ENCODE results near the gene CERS1.
"Not testable (repeated sequence)": the region's sequence is repeated elsewhere in the genome, so short reads cannot be mapped to it uniquely, and the experiment has no call there.

CERS1 gene

DNA sequence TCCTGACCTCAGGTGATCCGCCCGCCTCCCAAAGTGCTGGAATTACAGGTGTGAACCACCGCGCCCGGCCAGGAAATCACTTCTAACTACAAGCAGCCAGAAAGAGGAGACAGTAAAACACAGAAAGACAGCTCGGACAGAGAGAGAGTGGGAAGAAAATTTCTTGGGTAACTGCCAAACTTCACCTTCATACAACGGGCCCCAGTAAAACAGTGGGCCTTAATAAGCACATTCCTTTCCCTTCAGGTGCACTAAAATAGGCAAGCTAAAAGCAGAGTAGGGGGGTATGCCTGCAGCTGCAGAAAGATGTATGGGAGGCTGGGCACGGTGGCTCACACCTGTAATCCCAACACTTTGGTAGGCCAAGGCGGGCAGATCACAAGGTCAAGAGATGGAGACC lies 21.6 kb upstream of the CERS1 start:
- not testable (repeated sequence) for DNase-seq

DNA sequence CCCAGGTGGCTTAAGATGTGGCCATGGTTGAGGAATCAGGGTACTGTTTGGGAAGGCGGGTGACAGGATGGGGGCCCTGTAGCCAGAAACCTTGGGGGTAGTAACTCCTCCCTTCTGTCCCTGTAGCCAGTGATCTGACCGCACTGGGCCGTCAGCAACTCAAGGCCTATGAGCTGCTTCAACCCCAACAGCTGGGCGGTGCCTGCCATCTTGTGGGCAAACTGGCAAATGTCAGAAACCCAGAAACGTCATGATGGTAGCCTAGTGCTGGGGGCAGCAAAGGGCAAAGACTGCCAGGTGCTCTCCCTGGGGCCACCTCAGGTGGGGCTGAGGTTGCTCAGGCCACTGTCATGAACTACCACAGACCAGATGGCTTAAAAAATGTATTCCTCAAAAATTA lies 19.7 kb upstream of the CERS1 start:
- DNase-seq, result no peak

DNA sequence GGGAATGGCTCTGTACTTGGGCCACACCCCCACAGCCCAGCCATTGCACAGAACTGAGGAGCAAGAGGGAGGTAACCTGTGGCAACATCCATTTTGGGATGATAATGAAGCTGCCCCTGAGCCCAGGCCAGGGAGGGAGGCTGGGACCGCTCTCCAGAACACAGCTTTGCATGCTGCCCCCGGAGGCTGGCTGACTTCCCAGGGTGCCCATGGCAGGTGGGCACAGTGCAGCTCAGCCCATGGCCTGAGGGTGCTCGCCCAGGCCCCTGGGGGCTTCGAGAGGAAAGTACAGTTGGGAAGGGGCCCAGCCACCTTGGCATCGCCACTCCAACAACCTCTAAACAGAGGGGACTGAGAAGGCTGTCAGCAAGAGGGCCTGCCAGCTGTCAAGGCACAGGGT lies 17.5 kb upstream of the CERS1 start:
- no peak for DNase-seq

DNA sequence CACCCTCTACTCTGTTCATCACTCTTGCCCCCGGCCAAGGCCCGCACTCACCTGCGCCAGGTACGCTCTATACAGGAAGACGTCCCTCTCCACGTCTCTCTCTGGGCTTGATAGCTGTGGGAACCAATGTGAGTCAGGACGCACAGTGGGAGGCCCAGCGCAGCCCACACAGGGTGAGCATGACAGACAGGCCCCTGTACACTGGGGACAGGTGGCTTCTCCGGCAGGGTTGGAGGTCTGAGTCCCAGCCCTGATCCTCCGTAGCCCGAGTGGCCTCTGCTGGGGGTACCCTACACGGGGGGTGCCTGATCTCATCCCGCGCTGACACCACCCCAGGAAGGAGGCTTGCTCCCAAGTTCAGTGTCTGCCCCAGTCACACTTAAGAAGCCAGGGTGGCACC lies 17.0 kb upstream of the CERS1 start:
- DNase-seq, result no peak

DNA sequence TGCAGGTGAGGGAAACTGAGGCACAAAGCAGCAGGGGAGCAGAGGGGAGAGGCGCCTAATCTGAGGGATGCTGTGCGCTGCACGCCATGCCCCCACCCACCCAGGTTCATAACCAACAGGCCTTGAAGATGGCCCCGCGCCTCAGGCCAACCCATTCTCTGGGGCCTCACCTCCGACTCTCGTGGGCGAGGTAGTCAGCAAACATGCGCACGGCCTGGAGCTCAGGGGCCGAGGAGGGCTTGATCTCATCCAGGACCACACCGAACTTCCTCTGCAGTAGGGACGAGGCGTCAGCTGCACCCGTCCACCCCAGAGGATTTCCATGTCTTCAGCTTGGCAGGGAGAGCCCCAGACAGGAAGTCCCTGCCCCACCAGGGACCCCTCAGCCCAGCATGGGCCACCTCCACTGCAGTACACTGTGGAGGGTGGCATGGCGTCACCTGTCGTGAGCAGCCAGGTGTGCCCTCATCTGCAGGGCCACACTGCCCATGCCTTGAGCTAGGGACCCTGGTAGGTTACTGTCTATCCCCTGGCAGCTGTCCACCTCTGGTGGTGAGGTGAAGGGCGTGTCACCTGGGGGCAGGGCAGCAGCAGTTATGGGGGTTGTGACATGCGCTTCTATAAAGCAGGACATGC lies 15.0 kb upstream of the CERS1 start:
- DNase-seq, result no peak

DNA sequence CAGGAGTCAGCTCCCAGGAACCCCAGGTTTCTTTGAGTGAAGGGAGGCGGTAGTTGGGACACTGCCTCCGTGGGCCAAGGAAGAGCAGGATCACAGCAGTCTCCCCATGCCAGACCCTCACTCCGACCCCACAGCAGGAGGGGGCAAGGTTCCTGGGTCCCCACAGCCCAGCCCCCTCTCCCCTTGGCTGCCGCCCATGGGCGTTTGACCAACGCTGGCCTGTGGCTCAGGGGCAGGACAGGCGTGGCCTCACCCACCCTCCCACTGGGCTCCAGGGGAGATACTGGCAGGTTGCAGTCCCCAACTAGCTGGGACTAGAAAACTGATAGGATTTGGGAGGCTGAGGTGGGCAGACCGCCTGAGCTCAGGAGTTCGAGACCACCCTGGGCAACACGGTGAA lies 14.1 kb upstream of the CERS1 start:
- no peak for DNase-seq

DNA sequence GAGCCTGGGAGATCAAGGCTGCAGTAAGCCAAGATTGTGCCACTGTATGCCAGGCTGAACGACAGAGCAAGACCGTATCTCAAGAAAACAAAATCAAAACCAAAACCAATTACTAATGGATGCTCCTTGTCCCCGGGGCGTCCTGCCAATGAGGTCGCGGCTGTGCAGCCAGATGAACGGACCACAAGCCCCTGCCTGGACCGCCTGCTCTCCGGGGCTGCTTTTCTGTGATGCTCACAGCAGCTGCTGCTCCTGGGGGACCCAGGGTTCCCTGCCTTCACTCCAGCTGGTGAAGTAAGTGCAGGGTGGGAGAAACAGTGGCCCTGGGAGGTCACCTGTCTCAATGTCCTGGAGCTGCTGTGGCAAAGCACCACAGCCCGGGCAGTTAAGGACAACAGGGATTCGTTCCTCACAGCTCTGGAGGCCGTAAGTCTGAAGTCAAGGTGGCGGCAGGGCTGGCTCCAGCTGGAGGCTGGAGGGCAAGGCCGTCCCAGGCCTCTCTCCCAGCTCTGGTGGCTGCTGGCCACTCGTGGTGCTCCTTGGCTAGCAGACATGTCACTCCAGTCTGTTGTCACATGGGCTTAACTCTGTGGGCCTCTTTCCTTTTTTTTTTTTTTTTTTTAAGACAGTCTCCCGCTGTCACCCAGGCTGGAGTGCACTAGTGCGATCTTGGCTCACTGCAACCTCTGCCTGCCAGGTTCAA lies 13.1 kb upstream of the CERS1 start:
- no peak for DNase-seq

DNA sequence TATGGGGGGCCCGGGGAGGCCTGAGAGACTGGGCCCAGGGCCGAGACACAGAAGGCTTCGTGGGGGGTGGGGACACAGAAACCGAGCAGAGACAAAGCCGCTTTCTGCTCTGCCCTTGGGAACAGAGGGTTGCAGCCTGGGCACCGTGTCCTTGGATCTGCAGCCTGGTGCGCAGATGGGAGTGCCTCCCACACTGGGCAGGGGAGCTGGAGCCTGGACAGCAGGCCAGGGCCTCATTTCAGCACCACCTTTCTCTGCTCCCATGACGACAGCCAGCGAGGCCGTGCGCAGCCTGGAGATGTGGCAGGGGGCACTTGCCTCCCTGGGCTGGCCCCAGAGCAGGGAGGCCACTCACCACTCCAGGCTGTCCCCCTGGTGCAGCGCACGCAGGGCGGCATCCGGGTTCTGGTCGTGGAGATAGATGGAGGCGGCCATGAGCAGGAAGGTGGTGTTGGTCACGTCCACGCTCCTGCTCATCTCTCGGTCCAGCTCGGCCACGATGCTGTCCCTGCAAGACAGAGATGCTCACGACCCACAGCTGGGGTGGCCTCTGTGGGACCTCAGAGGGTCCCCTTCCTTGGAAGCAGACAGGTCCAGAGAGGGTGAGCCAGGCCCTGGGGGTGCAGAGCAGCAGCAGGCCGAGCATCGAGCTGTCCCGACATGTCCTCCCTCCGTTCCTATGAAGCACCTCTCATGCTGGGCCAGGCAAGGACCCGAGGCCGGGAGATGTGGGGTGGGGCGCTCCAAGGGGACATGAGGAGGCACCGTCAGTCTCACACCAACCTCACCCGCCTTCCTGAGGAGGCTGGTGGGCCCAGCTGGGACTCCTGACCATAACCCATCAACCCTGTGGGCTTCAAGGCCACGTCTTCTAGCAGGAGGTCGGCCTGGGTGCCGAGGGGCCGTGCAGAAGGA lies 10.9 kb upstream of the CERS1 start:
- no peak for DNase-seq

DNA sequence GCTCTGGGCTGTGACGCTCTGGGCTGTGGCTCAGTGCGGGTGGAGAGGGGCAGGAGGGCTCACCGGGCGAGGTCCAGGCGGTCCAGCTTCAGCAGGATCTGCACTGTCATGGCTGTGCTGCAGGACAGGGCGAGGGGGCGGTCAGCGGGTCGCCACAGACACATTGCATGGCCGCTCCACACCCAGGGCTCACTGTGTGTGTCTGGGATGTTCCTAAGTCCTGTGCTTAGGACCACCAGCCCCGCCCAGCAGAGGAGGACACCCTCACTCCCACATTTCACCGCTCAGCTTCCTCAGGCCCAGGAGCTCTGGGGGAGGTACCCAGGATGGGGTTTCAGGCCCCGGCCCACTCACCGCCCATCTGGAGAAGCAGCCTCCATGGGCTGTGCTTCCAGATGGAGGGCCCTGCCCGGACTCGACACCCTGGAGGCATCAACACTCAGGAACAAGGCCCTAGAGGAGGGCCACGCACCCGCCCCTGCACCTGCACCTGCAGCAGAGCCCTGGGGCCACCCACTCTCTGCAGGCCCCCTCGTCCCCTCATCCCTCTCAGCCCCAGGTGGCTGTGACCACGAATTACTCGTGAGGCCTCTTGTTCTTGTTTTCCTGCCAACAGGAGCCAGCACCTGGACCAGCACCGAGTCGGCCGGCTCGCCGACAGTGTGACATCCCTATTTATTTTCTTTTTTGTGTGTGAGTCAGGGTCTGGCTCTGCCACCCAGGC lies 9.7 kb upstream of the CERS1 start:
- no peak for DNase-seq

DNA sequence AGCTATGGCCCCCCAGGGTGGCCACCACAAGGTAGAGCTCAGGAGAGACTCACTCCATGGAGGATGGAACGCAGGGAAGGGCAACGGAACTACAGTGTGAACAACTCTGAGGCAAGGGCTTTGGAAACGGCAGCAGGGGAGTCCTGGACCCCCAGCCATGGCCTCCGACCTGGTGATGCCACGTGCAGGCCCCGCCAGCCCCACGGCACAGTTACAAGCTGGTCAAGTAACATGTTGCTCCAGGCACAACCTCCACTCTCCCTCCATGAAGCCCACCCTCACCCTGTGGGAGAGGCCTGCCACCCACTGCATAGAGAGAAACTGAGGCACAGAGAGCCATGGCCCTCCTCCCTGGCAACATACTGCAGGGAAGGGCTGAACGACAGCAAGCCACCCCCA lies 9.1 kb upstream of the CERS1 start:
- DNase-seq, result no peak

DNA sequence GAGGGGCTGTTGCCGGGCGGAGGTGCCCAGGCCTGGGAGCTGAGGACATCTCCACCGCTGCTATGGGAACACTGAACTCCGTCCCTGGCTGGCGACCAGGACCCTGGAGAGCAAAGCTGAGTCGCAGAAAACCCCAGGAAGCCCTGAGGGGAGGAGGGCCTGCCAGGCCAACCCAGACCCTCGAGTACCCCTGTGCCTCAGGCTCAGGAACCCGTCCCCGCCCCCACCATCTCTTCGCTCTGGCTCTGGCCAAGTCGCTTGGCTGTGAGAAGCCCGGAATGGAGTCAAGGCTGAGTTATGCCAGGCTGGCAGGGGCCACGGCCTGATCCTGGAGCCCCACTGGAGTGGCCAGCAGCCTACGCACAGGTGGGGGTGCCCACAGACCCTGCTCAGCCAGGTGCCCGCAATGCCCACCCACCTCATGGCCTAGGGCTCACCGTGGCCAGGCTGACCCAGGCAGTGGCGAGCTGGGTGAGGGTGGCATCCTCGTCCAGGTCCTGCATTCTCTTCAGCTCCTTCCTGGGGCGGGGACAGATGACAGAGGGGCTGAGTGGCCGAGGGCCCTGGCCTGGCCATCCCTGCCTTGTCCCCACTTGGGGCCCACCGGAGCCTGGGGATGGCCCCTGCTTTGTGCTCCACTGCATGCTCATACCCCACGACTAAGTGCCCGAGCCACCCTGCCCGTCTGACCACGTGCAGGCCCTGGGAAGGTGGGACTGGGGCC lies 8.5 kb upstream of the CERS1 start:
- no peak for DNase-seq

DNA sequence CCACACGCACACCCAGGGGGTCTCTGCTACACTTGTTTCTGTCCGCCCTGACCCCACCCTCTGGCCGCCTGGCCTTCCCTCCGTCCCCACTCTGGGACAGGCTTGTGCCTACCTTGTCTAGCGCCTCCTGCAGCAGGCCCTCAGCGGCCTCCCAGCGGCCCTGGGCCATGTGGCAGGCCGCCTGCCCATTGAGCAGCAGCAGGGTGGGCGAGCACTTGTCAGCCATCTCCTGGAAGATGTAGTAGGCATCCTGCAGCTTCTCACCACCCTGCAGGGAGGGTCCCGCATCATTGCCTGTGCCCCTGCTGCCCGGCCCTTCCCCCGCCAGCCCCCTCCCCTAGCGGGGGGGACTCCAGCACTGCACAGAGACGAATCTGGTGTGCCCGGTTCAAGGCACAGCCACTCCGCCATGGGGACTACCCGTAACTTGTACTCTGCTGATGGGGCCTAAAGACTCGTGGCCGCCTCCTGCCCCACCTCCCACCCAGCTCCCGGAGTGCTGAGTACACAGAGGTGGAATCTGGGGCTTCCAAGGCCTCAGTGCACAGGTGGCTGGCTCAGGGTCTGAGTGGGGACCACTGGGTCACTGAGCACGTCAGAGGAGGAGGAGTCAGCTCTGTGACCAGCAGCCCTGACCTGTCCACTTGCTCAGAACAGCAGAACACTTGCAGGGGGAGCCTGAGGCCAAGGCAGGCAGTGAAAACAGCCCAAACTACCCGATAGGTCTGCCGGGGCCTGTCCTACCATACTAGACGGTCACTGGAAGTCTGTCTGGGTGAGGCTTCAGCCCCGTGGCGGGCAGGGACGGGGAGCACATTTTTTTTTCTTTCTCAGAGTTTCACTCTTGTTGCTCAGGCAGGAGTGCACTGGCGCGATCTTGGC lies 7.4 kb upstream of the CERS1 start:
- DNase-seq, result no peak

DNA sequence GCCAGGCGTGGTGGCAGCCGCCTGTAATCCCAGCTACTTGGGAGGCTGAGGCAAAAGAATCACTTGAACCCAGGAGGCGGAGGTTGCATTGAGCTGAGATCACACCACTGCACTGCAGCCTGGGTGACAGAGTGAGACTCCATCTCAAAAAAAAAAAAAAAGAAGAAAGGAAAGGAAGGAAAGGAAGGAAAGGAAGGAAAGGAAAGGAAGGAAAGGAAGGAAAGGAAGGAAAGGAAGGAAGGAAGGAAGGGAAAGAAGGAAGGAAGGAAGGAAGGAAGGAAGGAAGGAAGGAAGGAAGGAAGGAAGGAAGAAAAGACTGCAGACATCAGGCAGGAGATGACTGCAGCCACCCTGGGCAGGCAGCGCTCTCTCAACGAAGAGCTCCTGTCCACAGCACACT lies 6.6 kb upstream of the CERS1 start:
- DNase-seq, result not testable (repeated sequence)

DNA sequence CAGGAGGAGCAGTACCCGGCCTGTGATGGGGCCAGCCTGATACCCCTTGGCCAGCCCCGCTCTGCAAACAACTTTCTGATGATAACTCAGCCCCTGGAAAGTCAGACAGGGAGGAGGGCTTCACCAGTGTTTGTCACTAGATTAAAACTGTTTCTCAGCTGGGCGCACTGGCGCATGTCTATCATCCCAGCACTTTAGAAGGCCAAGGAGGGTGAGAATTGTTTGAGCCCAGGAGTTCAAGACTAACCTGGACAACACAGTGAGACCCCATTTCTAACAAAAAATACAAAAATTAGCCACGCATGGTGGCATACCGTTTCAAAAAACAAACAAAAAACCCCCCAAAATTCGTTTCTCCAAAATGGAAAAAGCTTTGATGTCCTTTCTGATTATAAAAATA lies 5.5 kb upstream of the CERS1 start:
- DNase-seq, result no peak

DNA sequence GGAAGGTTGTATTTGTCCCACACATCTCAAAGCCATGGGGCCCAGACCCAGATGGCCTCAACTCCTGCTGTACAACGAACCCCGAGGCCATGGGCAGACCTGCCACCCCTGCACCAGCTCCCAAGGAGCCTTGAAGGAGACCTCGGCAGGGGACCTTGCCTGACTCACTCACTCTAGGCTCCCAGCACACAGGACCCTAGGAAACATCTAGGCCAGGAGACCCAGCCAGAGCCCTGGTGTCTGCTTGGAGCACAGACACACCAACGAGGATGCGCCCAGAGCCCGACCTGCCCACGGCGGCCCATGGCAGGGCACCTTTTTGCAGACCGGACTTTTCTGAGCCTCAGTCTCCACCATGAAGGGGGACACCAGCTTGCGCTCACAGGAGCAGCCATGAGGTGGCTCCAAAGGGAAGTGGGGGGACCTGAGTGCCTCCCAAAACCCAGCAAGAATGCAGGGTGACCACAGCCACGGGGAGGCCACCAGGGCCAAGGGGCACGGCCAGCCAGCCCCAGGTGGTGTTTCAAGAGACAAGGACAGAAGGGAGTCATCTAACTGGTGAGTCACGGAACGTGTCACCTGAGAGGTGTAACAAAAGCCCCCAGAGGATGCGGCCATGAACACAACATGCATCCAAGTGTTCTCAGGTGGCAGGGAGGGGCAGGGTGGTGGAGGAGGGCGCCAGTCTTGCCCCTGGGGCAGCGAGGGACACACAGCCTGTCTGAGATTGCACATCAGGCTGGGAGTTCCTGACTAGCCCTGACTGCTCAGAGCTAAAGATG lies 4.9 kb upstream of the CERS1 start:
- no peak for DNase-seq

DNA sequence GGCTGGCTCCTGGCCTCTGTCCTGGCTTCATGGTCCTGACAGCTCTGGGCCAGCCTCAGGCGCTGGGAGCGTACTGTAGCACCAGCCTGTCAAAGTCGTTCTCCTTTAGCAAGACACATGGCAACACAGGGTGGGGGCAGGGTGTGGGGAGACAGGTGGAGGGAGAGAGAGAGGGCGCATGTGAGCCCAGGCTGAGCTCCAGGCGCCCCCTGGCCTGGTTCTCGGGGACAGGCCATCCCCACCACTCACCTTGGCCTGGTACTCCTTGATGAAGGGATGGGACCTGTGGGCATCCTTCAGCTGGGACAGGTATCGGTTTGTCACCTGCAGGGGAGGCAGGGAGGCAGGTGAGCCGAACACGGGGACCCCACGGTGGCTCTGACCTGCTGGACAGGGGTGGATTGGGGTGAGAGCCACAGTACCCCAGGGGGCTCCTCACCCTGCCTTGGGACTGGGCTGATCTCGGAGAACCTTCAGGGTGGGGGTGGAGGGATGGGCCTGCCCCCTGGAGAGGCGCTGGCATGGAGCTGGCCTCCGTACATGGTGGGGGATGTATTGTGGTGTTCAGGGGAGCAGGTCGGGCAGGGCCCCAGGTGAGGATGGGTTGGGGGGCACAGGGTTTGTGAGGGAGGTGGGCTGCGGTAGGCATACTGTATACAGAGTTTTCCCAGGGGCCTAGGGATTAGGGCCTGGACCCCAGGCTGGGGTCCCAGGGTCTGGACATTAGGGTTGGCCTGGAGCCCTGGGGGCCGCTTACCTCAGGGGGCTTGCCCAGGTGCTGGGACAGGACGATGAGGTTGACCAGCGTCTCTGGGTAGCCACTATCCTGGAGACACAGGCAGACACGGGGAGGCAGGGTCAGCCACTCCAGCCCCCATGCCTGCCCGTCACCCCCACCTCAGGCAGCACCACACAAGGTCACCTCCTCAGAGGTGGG lies 3.9 kb upstream of the CERS1 start:
- no peak for DNase-seq

DNA sequence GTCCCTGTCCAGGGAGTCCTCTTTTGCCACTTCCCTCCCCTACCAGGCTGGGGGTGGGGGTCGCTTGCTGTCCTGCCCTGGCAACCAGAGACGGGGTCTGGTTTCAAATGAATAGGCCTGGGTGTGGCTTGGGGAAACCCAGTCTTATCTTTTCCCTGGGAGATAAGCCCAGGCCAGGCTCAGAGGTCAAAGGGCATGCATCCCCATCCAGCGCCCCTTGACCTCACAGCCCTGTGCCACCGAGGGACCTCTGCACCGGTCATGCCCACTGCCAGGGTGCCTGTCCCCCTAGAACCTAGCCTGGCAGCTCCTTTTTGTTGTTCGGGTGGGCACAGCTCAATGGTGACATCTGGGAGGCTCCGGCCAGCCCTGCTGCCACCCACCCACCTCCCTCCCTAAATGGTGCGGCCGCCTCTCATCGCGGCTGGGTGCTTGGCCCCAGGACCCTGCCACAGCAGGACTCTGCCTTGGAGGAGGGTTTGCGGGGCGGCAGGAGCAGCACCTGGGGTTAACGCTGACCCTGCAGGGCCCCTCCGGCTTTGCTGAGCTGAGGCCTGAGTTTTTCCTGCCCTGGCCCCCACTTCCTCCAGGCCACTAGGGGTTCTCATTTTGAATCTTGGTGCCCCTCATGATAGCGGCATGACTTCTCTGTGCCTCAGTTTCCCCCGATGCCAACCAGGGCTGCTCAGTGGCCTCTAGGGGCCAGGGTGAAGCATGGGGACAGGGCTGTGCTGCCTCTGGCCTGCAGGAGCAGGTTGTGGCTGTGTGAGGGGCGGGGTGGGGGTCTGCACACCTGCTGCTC lies 2.9 kb upstream of the CERS1 start:
- no peak for DNase-seq

DNA sequence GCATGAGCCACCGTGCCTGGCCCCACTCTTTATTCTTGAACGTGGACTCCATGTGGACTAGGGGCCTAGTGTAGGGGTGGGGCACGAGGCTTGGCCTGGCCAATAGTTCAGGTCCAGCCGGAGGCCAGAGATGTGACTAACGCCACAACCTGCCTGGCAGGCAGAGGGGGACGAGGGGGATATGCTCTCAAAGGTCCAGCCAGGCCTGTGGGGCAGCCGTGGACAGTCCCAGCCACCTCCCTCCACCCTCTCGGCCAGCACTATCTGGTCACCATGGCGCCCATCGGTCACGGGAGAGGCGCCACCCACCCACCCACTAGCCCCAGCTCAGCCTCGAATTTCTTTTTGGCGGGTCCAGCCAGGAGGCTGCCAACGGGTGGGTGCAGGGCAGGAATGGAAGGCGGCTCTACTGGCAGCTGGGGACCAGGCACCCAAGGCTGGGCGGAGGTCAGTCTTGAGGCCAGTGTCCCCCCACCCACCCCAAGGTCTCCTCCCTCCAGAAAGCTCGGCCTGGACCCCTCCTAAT lies 2.2 kb upstream of the CERS1 start:
- no peak for DNase-seq

Data from NCI-H526 treated with DMSO at 0.1 percent for 48 hours (cell line).